SK-N-SH treated with all-trans-retinoic acid at 6 μM for 48 hours (cell line): Measurements from ENCODE around the gene HS6ST3.

Experiments
- ARNTL ChIP-seq: fragments of 450-650 bp; formaldehyde crosslinking; IDR thresholded peaks from 2 replicates; pipeline ENCODE4 v1.5.0; 2020; ENCODE audit warnings: low read depth, mild to moderate bottlenecking, moderate library complexity, borderline replicate concordance
- CSDC2 ChIP-seq: fragments of 250-450 bp; sonication (Bioruptor Pico); IDR thresholded peaks from 2 replicates; pipeline ENCODE4 v1.5.0; 2020; ENCODE audit warnings: mild to moderate bottlenecking, moderate library complexity
- PATZ1 ChIP-seq: fragments of 250-450 bp; sonication (Bioruptor Pico); IDR thresholded peaks from 2 replicates; pipeline ENCODE4 v1.8.0; 2020; ENCODE audit warnings: mild to moderate bottlenecking, moderate library complexity, borderline replicate concordance

DNA sequence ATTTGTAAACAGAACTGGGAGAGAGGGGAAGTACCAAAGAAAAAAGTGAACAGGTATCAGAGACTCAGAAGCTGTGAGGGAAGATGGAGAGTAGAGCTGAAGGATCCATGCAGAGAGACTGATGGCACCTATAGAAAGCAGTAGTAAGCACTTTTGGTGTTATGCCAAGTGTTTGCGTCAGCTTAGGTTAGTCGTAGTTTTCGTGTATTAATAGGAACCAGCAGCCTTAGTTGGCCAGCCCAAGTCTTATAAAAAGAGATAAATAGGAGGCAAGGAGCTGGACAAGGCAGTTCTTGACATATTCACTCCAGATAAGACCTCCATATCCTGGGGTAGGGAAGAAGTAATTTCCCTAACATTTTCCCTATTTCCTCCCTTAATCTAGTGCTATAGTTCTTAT, 690.2 kb downstream of the HS6ST3 start:
- no peak for TF ChIP-seq CSDC2 (CRISPR knock-in tag)
- no peak for TF ChIP-seq ARNTL (CRISPR knock-in tag)
- TF ChIP-seq PATZ1 (CRISPR knock-in tag), result no peak
